HG03095 (cell line): ENCODE results near the gene DPPA2.

Experiments used
- ATAC-seq: cut with Tn5 transposase; IDR thresholded peaks from one replicate; pipeline ENCODE4 v1.9.1; 2021; ENCODE audit warnings: moderate library complexity; ENCODE audit not compliant: unreplicated experiment

Gene DPPA2

DNA sequence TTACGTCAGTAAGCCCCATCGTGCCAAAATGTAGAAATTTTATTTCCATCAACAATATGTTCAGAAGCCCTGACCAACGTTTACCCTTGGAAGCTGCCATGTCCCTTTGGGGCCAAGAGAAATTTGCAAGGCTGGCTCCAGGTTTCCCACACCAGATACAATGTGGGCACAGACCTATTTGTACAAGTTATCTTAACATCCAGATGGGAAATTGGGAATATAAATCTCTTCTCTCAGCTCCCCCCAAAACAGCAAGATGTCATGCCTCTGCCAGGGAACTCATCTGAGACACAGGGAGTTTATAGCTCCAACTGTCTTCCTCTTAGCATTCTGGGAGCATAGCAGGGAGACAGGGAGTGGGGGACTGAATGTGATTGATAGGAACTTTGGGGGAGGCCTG lies 9.3 kb upstream of the DPPA2 start:
- ATAC-seq, result no peak

DNA sequence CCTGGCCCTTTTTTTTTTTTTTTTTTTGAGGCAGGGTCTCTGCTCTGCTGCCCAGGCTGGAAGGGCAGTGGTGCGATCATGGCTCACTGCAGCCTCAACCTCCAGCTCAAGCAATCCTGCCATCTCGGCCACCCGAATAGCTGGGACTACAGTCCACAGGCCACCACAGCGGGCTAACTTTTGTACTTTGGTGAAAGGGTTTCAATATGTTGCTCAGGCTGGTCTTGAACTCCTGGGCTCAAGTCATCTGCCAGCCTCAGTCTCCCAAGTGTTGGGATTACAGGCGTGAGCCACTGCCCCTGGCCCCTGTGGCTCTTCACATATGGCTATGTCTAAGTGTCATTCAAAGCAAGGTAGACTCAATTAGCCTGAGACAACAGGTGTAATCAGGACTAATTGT lies 8.8 kb upstream of the DPPA2 start:
- no peak for ATAC-seq

DNA sequence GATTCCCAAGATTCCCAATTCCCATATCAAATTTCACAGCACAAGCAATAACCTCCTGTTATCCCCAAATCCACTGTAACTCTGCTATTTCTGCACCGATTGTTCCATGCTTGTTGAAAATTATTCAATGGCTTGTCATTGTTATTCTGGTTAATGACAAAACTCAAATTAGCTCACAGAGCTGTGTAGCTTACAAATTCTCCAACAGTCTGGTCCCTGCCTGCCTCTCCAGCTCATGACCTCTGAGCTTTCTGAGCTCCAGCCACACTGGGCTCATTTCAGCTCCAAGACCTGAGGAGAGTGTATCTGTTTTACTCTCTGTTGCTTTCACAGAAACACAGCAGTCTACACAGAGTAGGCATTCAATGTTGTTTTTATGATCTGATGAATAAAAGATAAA lies 3.3 kb downstream of the DPPA2 start:
- ATAC-seq, result no peak

DNA sequence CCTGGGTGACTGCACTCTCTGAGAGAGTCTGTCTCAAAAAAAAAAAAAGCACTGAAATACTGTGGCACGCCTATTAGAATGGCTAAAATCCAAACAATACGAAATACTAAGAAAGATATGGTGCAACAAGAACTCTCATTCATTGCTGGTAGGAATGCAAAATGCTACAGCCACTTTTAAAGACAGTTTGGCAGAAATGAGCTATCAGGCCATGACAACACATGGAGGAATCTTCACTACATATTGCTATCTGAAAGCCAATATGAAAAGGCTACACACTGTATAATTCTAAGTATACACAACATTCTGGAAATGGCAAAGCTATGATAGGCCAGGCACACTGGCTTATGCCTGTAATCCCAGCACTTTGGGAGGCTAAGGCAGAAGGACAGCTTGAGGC lies 18.8 kb downstream of the DPPA2 start:
- ATAC-seq, result no peak

DNA sequence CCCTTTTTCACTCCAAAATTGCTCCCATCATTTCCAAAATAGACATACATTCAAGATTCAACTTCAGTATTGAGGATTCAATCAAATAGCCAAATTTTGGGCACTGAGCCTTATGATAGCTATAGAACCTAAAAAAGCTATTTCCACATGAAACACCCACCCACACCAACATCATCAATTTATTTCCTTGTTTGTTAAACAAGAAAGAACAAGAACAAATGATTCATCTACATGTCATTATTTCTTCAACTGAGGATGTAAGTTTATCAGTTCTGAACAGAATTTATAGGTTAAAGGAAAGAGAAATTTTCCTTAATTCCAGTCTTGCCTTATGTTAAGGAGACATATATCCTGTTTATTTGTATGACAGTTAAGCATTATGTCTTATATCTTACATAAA lies 32.2 kb downstream of the DPPA2 start:
- no peak for ATAC-seq

DNA sequence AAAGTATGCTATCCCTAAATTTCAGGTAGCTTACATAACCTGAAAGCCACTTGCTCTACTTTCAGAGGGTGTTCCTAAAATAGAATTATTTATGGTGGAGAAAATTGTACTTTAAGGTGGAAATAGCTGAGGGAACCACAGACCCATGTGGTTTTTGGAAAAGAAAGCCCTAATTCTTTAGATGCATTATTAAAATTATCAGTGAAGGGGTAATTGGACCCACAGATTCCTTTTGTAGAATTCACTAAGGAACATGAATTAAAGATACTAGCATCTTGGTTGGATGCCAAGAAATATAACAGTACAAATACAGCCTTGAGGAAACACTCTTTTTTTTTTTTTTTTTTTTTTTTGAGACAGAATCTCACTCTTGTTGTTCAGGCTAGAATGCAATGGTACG lies 37.8 kb downstream of the DPPA2 start:
- no peak for ATAC-seq

DNA sequence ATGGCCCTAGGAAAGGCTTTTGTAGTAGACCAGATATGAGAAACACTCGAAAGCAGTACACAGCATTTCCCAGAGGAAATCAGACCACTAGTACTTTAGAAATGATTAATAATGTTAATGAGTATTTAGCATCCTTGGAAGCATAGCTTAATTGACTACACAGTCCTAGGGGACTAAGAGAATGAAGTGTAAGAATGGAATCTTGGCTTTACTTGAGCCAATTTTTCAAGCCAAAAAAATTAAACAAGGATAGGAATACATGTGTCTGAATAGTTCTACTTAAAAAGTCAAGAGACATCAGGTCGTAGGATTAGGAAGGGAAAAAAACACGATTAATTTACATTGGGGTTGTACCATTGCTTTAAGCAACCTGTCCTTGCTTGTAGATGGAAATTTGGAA lies 38.2 kb downstream of the DPPA2 start:
- ATAC-seq, result no peak

DNA sequence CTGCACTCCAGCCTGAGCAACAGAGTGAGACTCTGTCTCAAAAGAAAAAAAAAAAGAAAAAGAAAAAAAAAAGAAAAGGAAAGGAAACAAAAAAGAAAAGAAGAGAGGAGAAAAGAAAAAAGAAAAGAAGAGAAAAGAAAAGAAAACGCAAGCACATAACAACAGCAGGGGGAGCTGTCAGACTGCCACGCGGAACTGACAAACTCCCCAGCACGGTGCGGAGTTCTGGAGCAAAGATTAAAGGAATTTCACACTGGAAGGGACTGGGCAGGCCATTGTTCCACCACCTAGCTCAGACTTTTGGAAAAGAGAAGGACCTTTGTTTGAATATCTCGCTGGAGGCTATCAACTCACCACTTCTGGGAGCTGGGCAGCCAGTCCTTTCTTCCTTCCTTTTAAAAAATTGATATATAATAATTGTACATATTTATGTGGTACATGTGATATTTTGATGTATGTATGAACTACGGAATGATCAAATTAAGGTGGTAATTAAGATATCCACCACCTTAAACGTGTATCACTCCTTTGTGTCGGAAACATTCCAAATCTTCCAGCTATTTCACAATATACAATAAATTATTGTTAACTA lies 40.5 kb downstream of the DPPA2 start:
- no peak for ATAC-seq

DNA sequence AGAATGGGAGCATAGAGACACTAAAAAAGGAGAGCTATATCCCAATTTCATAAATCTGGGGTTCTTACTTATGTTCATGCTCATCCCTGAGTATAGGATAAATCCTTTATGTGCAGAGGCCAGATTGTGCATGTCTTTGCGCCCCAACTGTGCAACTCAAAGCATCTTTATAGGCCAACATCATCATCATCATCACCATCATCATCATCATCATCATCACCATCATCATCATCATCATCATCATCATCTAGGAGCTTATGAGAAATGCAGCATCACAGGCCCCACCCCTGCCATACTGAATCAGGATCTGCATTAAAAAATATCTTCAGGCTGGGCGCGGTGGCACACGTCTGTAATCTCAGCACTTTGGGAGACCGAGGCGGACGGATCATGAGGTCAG lies 45.5 kb downstream of the DPPA2 start:
- ATAC-seq, result no peak

DNA sequence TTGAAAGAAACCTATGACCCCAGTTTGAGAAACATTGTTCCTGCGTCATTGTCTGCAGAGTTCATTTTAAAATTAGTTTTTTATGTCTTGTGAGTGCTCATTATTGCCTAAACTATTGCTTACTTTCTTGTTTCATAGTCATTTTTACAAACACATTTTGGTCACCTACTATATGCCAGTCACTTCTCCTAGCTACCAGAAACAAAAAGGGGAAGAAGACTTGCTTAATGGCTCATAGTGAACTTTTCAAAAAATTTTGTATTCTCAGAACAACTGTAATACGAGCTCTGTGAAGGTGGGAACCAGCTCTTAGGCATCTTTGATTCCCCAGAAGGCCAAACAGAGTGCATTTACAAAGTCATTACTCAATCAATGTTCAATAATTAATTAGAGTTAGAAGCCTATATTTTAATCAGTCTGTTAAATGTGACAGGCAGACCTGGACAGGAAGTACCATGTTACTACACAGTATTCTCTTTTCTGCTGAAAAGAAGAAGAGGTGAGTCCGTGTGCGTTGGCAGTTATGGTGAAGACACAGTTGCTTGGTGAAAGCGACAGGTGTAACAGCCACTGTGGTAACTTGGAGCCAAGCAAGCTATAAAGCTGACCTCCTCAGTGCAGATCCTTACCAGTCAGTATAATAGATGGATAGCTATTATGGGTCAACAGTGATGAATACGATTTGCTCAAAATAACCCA lies 46.6 kb downstream of the DPPA2 start:
- no peak for ATAC-seq

DNA sequence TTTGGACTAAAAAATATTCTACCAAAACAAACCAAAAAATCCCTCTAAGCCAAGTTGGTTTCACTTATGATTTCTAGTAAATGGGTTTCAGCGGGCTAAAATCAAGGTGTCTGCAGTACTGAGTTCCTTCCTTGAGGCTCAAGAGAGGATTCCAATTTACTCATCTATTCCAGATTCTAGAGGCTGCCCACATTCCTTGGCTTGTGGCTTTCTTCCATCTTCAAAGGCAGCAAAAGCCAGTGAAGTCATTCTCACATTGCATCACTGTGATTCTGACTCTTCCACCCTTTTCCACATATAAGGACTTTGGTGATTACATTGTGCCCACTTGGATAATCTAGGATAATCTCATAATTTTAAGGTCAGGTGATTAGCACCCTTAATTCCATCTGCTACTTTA lies 48.1 kb downstream of the DPPA2 start:
- ATAC-seq, result no peak

DNA sequence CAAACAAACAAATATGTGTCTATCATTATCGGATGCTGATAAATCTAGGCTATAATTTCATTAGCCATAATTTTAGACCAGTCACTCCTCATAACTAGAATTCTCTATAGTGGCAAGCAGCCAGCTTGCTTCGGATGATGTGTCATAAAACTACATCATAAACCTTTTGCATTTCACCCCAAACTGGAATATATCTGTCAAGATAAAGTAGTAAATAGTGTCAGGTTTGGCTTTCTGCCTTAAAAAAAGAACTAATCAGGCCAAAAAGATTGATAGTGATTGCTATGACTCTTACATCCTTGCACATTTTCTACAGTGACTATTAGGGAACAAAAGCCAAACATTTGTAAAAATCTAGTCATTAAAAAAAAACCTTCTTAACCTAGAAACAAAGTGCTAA lies 51.0 kb downstream of the DPPA2 start:
- no peak for ATAC-seq

DNA sequence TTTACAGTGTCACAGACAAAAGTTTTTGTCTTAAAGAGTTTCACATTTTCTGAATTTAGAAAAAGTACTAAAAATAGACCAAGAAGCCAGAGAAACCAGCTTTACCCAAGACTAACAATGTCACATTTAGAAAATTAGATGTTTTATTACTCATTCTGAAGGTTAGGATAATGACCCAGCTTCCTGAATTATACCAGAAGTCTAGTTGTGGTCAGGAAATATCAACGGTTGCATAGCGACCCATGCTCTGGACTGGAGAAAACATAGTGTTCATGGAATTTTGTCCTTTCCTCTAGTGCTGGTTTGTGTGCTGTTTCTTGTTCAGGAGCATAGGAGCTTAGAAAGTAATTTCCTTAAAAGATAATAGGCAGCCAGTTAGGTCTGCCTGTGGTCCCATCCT lies 59.0 kb downstream of the DPPA2 start:
- no peak for ATAC-seq

DNA sequence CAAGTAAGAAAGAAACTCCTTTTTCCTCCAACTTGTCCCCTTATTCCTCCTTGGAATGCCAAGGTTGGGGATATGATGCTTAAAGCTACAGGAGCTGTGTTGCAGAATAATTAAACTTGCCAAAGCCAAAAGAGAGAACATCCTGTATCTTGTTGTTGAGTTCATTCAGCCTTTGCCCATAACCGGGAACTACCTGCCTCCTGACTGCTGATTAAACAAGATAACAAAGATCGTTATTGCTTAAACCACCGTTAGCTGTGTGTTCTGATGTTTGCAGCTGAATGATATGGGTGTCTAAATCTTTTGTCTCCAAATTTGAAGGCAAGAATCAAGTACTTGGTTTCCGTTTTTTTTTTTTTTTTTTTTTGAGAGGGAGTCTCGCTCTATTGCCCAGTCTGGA lies 61.5 kb downstream of the DPPA2 start:
- no peak for ATAC-seq

DNA sequence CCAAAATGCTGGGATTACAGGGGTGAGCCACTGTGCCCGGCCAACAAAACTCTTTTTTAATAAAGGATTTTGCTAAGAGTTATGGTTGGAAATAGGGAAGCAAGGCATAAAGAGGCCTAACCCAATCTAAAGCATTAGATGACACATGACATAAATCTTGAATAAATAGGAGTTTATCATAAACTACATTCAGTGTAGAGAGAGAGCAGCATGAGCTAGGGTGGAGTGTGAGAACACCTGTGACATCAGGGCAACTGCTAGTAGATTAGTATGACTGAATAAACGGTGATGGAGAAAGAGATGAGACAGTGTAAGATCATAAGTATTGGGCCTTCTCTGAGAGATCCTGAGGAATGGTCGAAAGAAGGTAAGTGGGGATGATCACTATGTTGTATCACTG lies 63.7 kb downstream of the DPPA2 start:
- no peak for ATAC-seq
